Right kidney (tissue), 9 donors: ENCODE data around the gene PPP6C.
"Not testable (repeated sequence)": the region's sequence is repeated elsewhere in the genome, so short reads cannot be mapped to it uniquely, and the experiment has no call there.

ENCODE experiments used
- DNase-seq: peaks from one replicate; pipeline ENCODE4 v3.0.0-alpha.2; 2016
- long read RNA-seq, 8 donors: transcript quantifications; one replicate each; lab custom pipeline, GENCODE V29; 2026

Gene PPP6C
- long read RNA-seq, donor 1, full-length matches to known transcripts, result 18 of 18 reads
- long read RNA-seq, donor 1, partial matches to known transcripts, result 0 of 18 reads
- long read RNA-seq, donor 1, other reads (novel, unspliced or antisense), result 0 of 18 reads
- long read RNA-seq, donor 2, full-length matches to known transcripts, result 13 of 19 reads
- long read RNA-seq, donor 2, partial matches to known transcripts, result 6 of 19 reads
- long read RNA-seq, donor 2, other reads (novel, unspliced or antisense), result 0 of 19 reads
- long read RNA-seq, donor 3, full-length matches to known transcripts, result 7 of 7 reads
- long read RNA-seq, donor 3, partial matches to known transcripts, result 0 of 7 reads
- long read RNA-seq, donor 3, other reads (novel, unspliced or antisense), result 0 of 7 reads
- long read RNA-seq, donor 4, full-length matches to known transcripts, result 18 of 18 reads
- long read RNA-seq, donor 4, partial matches to known transcripts, result 0 of 18 reads
- long read RNA-seq, donor 4, other reads (novel, unspliced or antisense), result 0 of 18 reads
- long read RNA-seq, donor 5, full-length matches to known transcripts, result 14 of 19 reads
- long read RNA-seq, donor 5, partial matches to known transcripts, result 5 of 19 reads
- long read RNA-seq, donor 5, other reads (novel, unspliced or antisense), result 0 of 19 reads
- long read RNA-seq, donor 6, full-length matches to known transcripts, result 20 of 20 reads
- long read RNA-seq, donor 6, partial matches to known transcripts, result 0 of 20 reads
- long read RNA-seq, donor 6, other reads (novel, unspliced or antisense), result 0 of 20 reads
- long read RNA-seq, donor 7, full-length matches to known transcripts, result 29 of 29 reads
- long read RNA-seq, donor 7, partial matches to known transcripts, result 0 of 29 reads
- long read RNA-seq, donor 7, other reads (novel, unspliced or antisense), result 0 of 29 reads
- long read RNA-seq, donor 8, full-length matches to known transcripts, result 19 of 19 reads
- long read RNA-seq, donor 8, partial matches to known transcripts, result 0 of 19 reads
- long read RNA-seq, donor 8, other reads (novel, unspliced or antisense), result 0 of 19 reads

- peak; percentile 91 for DNase-seq
These were observed at the start of gene PPP6C for GRCh38 chr9:125189361-125190289. Gene PPP6C, minus strand, starts transcription at chr9:125189803. Its CDS starts 85 bp downstream, at chr9:125189718.

- no peak for DNase-seq
These were observed 49.4 kb upstream of the PPP6C start for GRCh38 chr9:125238915-125239446.

- no peak for DNase-seq
These were observed 48.7 kb upstream of the PPP6C start for GRCh38 chr9:125238127-125238914.

GRCh38 chr9:125236520-125237159 lies 47.0 kb upstream of the PPP6C start:
- not testable (repeated sequence) for DNase-seq

- DNase-seq, result no peak
These were observed 46.4 kb upstream of the PPP6C start for GRCh38 chr9:125235804-125236519.

- not testable (repeated sequence) for DNase-seq
These were observed 44.5 kb upstream of the PPP6C start for GRCh38 chr9:125234099-125234498.

- DNase-seq, result no peak
These were observed 44.1 kb upstream of the PPP6C start for GRCh38 chr9:125233678-125234077.

- no peak for DNase-seq
These were observed 38.2 kb upstream of the PPP6C start for GRCh38 chr9:125227761-125228160.

- DNase-seq, result not testable (repeated sequence)
These were observed 35.3 kb upstream of the PPP6C start for GRCh38 chr9:125224858-125225257.

GRCh38 chr9:125218621-125219020 lies 29.0 kb upstream of the PPP6C start:
- no peak for DNase-seq

- DNase-seq, result no peak
These were observed 24.6 kb upstream of the PPP6C start for GRCh38 chr9:125214186-125214585.

GRCh38 chr9:125204477-125204876 lies 14.9 kb upstream of the PPP6C start:
- DNase-seq, result no peak

GRCh38 chr9:125202846-125203618 lies 13.4 kb upstream of the PPP6C start:
- no peak for DNase-seq

- peak; percentile 97 for DNase-seq
These were observed 10.8 kb upstream of the PPP6C start, which contains the start of gene RABEPK for GRCh38 chr9:125200216-125201047. Gene RABEPK, plus strand, starts transcription at chr9:125200542. Its CDS starts 2,472 bp downstream, at chr9:125203014.

- not testable (repeated sequence) for DNase-seq
These were observed 6.0 kb upstream of the PPP6C start for GRCh38 chr9:125195591-125195990.

GRCh38 chr9:125194466-125194865 lies 4.9 kb upstream of the PPP6C start:
- DNase-seq, result not testable (repeated sequence)

- DNase-seq, result no peak
These were observed 778 bp upstream of the PPP6C start for GRCh38 chr9:125190361-125190801.
